Activated CD4-positive, CD25-positive, alpha-beta regulatory T cell treated with anti-CD3 and anti-CD28 coated beads, Interleukin-2, amount 50 U/mL, for 72 hours (primary cell): Measurements from ENCODE around the gene DAP.

Experiments used
- DNase-seq: peaks from one replicate; pipeline ENCODE4 v3.0.0; 2021

DAP gene

DNA sequence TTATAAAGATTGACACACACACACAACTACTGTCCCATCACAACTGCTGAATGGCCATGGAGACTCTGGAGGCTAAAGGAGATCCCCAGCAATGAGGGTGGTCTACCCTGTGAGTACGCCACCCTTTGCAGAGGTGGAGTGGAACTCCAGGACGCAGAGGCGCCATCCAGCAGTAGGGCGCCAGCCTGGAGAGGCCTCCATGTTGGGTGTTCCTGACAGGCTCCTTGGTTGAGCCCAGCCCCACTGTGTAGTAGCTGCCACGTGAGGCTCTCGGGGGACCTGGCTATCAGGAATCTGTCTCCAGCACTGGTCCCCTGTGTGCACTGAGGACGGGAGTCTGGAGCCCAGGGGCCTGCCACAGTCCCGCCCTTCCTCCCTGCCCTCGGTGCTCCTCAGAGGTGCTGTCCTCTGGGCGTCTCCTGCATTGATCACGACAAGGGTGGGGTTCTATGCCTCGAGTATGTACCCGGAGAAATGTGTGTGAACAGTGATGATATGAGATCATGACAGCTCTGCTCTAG, 72.3 kb downstream of the DAP start:
- DNase-seq = no peak

- no peak for DNase-seq
Measured at GRCh38 chr5:10686890-10687289, 74.1 kb downstream of the DAP start.

GRCh38 chr5:10685115-10685521, 75.9 kb downstream of the DAP start:
- DNase-seq = no peak

- DNase-seq = no peak
Measured at GRCh38 chr5:10684303-10685086, 76.5 kb downstream of the DAP start.

GRCh38 chr5:10682801-10683525, 78.1 kb downstream of the DAP start:
- no peak for DNase-seq

- no peak for DNase-seq
Measured at GRCh38 chr5:10681731-10682679, 79.0 kb downstream of the DAP start.

GRCh38 chr5:10680876-10681481, 80.1 kb downstream of the DAP start:
- no peak for DNase-seq

DNA sequence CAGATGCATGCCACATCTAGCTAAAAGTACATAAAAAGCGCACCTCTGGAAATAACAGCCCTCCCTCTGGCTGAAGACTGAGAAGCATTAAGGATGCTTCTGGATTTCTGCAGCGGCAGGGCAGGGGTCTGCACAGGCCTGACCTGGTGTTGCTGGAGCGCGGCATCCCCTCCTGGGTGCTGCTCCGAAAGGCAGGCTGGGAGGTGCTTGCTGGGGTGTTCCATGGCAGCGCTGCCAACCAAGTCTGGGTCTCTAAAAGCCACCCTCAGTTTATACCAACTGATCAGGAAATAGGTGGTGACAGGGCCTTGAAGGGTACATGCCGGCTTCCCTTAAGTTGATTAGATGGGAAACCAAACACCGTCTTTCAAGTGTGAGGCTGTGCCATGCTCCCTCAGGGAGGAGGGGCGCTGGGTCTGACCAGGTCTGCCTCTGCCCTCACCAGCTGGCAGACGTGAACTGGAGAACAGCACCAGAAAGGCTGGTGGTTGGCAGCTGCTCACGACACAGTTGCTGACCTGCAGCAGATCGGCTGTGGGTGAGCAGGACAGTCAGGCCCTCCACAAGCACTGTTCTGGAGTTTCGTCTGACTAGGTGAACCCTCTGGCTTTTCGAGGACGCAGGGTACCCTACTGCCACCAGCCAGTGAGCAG, 81.6 kb downstream of the DAP start:
- no peak for DNase-seq

GRCh38 chr5:10678244-10678643, 82.8 kb downstream of the DAP start:
- DNase-seq = no peak

- no peak for DNase-seq
Measured at GRCh38 chr5:10677533-10677932, 83.5 kb downstream of the DAP start.

- no peak for DNase-seq
Measured at GRCh38 chr5:10676946-10677345, 84.1 kb downstream of the DAP start.

DNA sequence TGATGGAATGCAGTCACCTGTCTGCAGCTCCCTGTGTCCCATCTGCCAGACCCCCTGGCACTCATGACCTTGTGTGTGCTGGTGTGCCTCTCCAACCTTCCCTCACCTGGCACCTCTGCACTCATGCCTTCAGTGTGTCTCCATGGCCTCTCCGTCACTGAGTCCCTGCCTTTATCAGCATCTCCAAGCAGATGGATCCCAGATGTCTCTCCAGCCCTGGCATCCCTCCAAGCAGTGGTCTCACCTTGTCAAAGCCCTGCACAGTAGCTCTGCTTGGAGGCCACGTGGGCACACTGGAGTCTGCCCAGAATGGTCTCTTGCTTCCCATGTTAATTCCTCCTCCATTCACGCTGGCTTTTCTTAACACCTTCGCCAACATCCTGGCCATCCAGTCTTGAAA, 84.8 kb downstream of the DAP start:
- no peak for DNase-seq

GRCh38 chr5:10675177-10675700, 85.8 kb downstream of the DAP start:
- no peak for DNase-seq

DNA sequence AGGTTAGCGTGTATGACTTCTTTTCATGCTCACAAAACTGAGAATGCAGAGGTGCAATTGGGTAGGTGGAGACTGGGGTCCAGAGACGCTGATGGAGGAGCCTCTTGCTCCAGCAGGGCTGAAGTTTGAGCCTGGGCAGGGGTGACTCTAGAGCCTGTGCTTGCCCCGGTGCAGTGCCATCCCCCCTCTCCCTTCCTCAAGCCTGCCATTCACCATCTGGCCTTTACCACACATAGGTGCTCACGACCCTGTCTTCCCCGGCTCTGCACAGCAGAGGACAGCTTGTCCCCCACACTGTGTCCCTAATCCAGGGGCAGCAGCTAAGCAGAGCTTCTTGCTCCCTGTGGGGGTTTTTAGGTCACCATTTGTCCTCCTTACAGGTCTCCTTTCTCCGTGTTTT, 86.5 kb downstream of the DAP start:
- DNase-seq = no peak

DNA sequence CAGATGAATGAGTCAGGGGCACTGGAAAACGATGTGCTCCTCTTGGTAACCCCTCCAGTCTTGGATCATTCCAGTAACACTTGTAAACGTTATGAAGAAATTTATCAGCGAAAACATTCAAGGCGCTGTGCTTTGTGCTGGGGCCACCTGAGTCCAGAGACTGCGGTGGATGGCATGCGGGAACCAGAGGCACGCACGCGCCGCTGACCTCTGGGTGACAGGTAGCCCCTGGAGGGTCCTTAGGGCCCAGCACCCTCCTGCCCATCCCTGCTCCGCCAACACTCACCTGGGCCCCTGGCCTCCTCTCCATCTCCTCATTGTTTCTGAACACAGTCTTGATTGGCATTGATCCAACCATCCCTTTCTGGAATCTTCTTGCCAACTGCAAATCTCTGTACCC, 86.9 kb downstream of the DAP start:
- no peak for DNase-seq

DNA sequence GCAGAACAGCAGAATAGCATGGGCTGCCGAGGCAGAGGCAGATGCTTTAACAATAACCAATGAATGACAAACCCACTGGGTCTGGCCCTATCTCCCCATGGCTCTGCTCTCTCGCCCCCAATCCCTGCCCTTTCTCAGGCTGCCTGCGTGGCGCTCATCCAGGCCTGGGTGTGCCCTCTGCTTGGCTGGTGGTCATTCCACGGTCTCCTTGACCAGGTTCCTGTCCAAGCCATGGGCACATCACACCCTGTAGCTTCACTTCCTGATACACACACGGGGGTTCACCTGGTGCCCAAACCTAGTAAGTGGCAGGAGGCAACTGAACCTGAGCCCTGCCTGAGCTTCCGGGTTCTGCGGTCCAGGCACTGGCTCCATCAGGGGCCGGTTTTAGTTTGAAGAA, 87.6 kb downstream of the DAP start:
- DNase-seq = no peak

- DNase-seq = no peak
Measured at GRCh38 chr5:10673017-10673389, 88.0 kb downstream of the DAP start.

GRCh38 chr5:10672146-10673016, 88.7 kb downstream of the DAP start:
- no peak for DNase-seq

GRCh38 chr5:10671041-10672008, 89.7 kb downstream of the DAP start:
- no peak for DNase-seq

GRCh38 chr5:10669983-10670382, 91.1 kb downstream of the DAP start:
- DNase-seq = no peak
